HG02938 (cell line): Measurements from ENCODE around the gene KIAA1586.

Experiments used
- ATAC-seq: cut with Tn5 transposase; IDR thresholded peaks from one replicate; pipeline ENCODE4 v1.9.1; 2021; ENCODE audit warnings: mild to moderate bottlenecking, moderate library complexity; ENCODE audit not compliant: unreplicated experiment

The KIAA1586 gene

GRCh38 chr6:57102976-57103375 is 56.5 kb downstream of the KIAA1586 start:
- no peak for ATAC-seq

- no peak for ATAC-seq
Measured at GRCh38 chr6:57104336-57104735, 57.8 kb downstream of the KIAA1586 start.
